ENCODE data around the gene TEX38. TPM values are rescaled to one million over a fixed set of nuclear protein-coding genes. Genes with fewer than 3 reads are reported as not detected.

Gene TEX38
- total RNA-seq, 1 experiment from 2014 or later, result not detected

DNA sequence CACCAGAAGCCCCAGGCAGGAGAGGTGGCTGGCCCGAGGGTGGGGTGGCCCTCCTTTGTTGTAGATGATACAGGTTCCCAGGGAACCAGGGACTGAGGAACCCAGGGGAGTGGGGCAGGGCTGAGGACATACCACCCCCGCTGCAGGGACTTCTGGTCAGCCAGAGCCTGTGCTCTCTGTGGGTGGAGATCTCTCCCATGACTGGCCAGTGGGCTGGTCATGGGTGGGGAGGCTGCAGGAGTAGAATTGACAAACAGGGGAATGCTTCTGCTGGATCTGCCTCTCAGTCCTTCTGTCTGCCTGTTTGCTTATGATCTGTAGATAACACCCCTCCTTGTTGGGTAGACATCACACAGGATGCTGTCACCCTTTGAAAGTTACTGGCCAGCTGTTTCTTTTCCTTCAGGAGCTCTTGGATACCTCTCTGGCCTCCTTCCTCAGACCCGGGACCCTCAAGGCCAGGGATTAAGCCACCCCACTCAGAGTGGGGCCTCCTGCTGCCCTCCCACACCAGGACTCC lies 50.1 kb downstream of the TEX38 start:
- TF ChIP-seq, protein P1, sequence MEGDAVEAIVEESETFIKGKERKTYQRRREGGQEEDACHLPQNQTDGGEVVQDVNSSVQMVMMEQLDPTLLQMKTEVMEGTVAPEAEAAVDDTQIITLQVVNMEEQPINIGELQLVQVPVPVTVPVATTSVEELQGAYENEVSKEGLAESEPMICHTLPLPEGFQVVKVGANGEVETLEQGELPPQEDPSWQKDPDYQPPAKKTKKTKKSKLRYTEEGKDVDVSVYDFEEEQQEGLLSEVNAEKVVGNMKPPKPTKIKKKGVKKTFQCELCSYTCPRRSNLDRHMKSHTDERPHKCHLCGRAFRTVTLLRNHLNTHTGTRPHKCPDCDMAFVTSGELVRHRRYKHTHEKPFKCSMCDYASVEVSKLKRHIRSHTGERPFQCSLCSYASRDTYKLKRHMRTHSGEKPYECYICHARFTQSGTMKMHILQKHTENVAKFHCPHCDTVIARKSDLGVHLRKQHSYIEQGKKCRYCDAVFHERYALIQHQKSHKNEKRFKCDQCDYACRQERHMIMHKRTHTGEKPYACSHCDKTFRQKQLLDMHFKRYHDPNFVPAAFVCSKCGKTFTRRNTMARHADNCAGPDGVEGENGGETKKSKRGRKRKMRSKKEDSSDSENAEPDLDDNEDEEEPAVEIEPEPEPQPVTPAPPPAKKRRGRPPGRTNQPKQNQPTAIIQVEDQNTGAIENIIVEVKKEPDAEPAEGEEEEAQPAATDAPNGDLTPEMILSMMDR (IDR thresholded peaks at IDR 0.05; ENCODE audit: unreplicated experiment), result no peak
- peaks cover 2% of the 10 kb centered on the region for H3K9me3 Mint-ChIP-seq (ENCODE audit: low read depth, unreplicated experiment)
- intact Hi-C loops (cut with micrococcal nuclease; ENCODE audit: unreplicated experiment), result no loop called here
- H3K36me3 Mint-ChIP-seq (ENCODE audit: insufficient read depth, unreplicated experiment), result peaks cover 29% of the 10 kb centered on the region
- H3K27me3 Mint-ChIP-seq (ENCODE audit: unreplicated experiment), result peaks cover 11% of the 10 kb centered on the region
- no peak overlapping the region for H3K4me3 Mint-ChIP-seq (ENCODE audit: low read depth, unreplicated experiment)
- H3K27ac Mint-ChIP-seq (ENCODE audit: unreplicated experiment), result no peak overlapping the region
- BruUV-seq (replicated peaks), result no TSS peak
- CTCF ChIA-PET, result no interaction called here
- peaks cover 23% of the 10 kb centered on the region for H3K4me1 Mint-ChIP-seq (ENCODE audit: low read depth, unreplicated experiment)
- DNase-seq, result no peak

Other genes with a start within 250 kb of the TEX38 start
- 0.88 and 2.3 TPM in 2 replicates for gene DMBX1, start 182.0 kb upstream of the TEX38 start, total RNA-seq (2022)
- not detected in 2 replicates for gene KNCN, start 120.2 kb upstream of the TEX38 start, total RNA-seq (2022)
- gene MKNK1, start 67.6 kb upstream of the TEX38 start, total RNA-seq (2022), result 29.6 and 32.0 TPM in 2 replicates
- gene MOB3C, start 55.0 kb upstream of the TEX38 start, total RNA-seq (2022), result 8.3 and 9.3 TPM in 2 replicates
- 33.9 and 34.5 TPM in 2 replicates for gene ATPAF1, start 3.5 kb upstream of the TEX38 start, total RNA-seq (2022)
- gene EFCAB14, start 47.3 kb downstream of the TEX38 start, total RNA-seq (2022), result 104 and 108 TPM in 2 replicates
- gene CYP4B1, start 127.2 kb downstream of the TEX38 start, total RNA-seq (2022), result 0.92 and 1.2 TPM in 2 replicates